OCI-LY3 (cell line): Measurements from ENCODE around the gene NEUROG3.

Experiments used
- H2AFZ ChIP-seq: fragments of 200-600, 300-600 bp; shearing (Covaris generic); 2 replicates; pipeline ENCODE4 v1.6.0; 2014; ENCODE audit warnings: antibody characterized with exemption, low read depth, low read length
- H3K27ac ChIP-seq: fragments of 200-600, 300-600 bp; sonication (generic); 2 replicates; pipeline ENCODE4 v1.5.1; 2014; ENCODE audit warnings: mild to moderate bottlenecking, low read length, moderate library complexity, mixed read lengths
- H3K27me3 ChIP-seq: fragments of 200-600, 300-600 bp; sonication (generic); 2 replicates; pipeline ENCODE4 v1.6.1; 2014; ENCODE audit warnings: low read depth, low read length, mixed read lengths
- H3K36me3 ChIP-seq: fragments of 200-600, 300-600 bp; sonication (generic); replicated peaks from 2 replicates; pipeline ENCODE3; 2014; ENCODE audit warnings: low read depth, low read length, mixed read lengths
- H3K4me1 ChIP-seq: fragments of 300-600, 200-600 bp; sonication (generic); 2 replicates; pipeline ENCODE4 v1.6.1; 2014; ENCODE audit warnings: low read length, mixed read lengths
- H3K4me2 ChIP-seq: fragments of 200-600, 300-600 bp; sonication (generic); 2 replicates; pipeline ENCODE4 v1.6.1; 2014; ENCODE audit warnings: low read length, mixed read lengths
- H3K4me3 ChIP-seq: fragments of 300-600, 200-600 bp; sonication (generic); 2 replicates; pipeline ENCODE4 v1.5.1; 2014; ENCODE audit warnings: antibody characterized with exemption, mild to moderate bottlenecking, low read length, moderate library complexity
- H3K79me2 ChIP-seq: fragments of 300-600, 200-600 bp; shearing (Covaris generic); 2 replicates; pipeline ENCODE4 v1.6.1; 2014; ENCODE audit warnings: mild to moderate bottlenecking, low read length, mixed read lengths
- H3K9ac ChIP-seq: fragments of 300-600, 200-600 bp; shearing (Covaris generic); 2 replicates; pipeline ENCODE4 v1.6.0; 2014; ENCODE audit warnings: mild to moderate bottlenecking, low read length, moderate library complexity
- H3K9me3 ChIP-seq: fragments of 200-600, 300-600 bp; shearing (Covaris generic); 2 replicates; pipeline ENCODE4 v1.6.1; 2014; ENCODE audit warnings: low read length, mixed read lengths; ENCODE audit not compliant: insufficient read depth
- H4K20me1 ChIP-seq: fragments of 200-600, 300-600 bp; sonication (generic); 2 replicates; pipeline ENCODE4 v1.6.1; 2016; ENCODE audit warnings: low read length, mixed read lengths; ENCODE audit not compliant: insufficient read depth
- CTCF ChIP-seq: fragments of 200-600, 300-600 bp; sonication (generic); IDR thresholded peaks from 2 replicates; pipeline ENCODE4 v1.5.1; 2014; ENCODE audit warnings: antibody characterized with exemption, low read length, low read depth
- EZH2phosphoT487 ChIP-seq: fragments of 200-600 bp; shearing (Covaris generic); IDR thresholded peaks from 2 replicates; pipeline ENCODE4 v1.6.1; 2018; ENCODE audit warnings: antibody characterized with exemption, mixed run types, low read depth

NEUROG3 gene

GRCh38 chr10:69533658-69534057, 39.6 kb downstream of the NEUROG3 start:
- H2AFZ ChIP-seq, result no peak overlapping the region
- H3K9me3 ChIP-seq, result no peaks in the 10 kb centered on the region
- H3K4me2 ChIP-seq, result no peak overlapping the region
- H3K27me3 ChIP-seq, result no peaks in the 10 kb centered on the region
- H4K20me1 ChIP-seq, result no peaks in the 10 kb centered on the region
- H3K79me2 ChIP-seq, result no peaks in the 10 kb centered on the region
- H3K27ac ChIP-seq, result no peak overlapping the region
- H3K36me3 ChIP-seq, result no peaks in the 10 kb centered on the region
- H3K4me3 ChIP-seq, result no peak overlapping the region
- no peak for TF ChIP-seq CTCF
- TF ChIP-seq EZH2phosphoT487, result no peak
- no peaks in the 10 kb centered on the region for H3K4me1 ChIP-seq
- no peak overlapping the region for H3K9ac ChIP-seq

GRCh38 chr10:69527961-69528360, 45.3 kb downstream of the NEUROG3 start:
- Histone ChIP-seq H4K20me1 (no peaks in the 10 kb centered on the region), H2AFZ (no peak overlapping the region), H3K4me2 (no peak overlapping the region), H3K9ac (no peak overlapping the region), H3K27me3 (no peaks in the 10 kb centered on the region), H3K9me3 (no peaks in the 10 kb centered on the region), H3K36me3 (no peaks in the 10 kb centered on the region), H3K4me3 (no peak overlapping the region), H3K79me2 (no peaks in the 10 kb centered on the region), H3K4me1 (no peaks in the 10 kb centered on the region), H3K27ac (no peak overlapping the region)
- no peak for TF ChIP-seq CTCF
- no peak for TF ChIP-seq EZH2phosphoT487
